Kidney (tissue), 14 donors: ENCODE data around the gene CADPS. TPM values are rescaled to one million over a fixed set of nuclear protein-coding genes. Genes with fewer than 3 reads are reported as not detected.

Experiments used
- DNase-seq, 5 donors: peaks; one replicate each; pipeline ENCODE4 v3.0.0-alpha.2; 2013 to 2020
- FAIRE-seq: peaks from 2 replicates; lab custom pipeline; 2012; peaks lifted over from hg19 to GRCh38; lab: Jason Lieb, UNC
- H3K27ac ChIP-seq, 2 donors: one replicate each; pipeline ENCODE4 v1.7.0; 2013; ENCODE audit warnings: low read depth in 2 of 2, low read length in 2 of 2, inconsistent platforms in 1 of 2
- H3K27me3 ChIP-seq: one replicate; pipeline ENCODE4 v1.7.1; 2013; ENCODE audit warnings: low read length, inconsistent platforms; ENCODE audit not compliant: control insufficient read depth, insufficient read depth
- H3K36me3 ChIP-seq, 3 donors: one replicate each; pipeline versions ENCODE4 v1.7.0 to v1.7.1; 2013; ENCODE audit warnings: low read length in 3 of 3, control low read depth in 1 of 3, inconsistent platforms in 1 of 3; ENCODE audit not compliant: insufficient read depth in 3 of 3, control insufficient read depth in 2 of 3
- H3K4me1 ChIP-seq, 3 donors: one replicate each; pipeline versions ENCODE4 v1.7.0 to v1.7.1; 2013; ENCODE audit warnings: low read length in 3 of 3, inconsistent platforms in 1 of 3, low read depth in 1 of 3; ENCODE audit not compliant: control insufficient read depth in 2 of 3, insufficient read depth in 2 of 3
- H3K4me3 ChIP-seq, 3 donors: one replicate each; pipeline versions ENCODE4 v1.7.0 to v1.8.1; 2013; ENCODE audit warnings: low read length in 3 of 3, control low read depth in 1 of 3, inconsistent platforms in 1 of 3
- H3K9ac ChIP-seq, 3 donors: one replicate each; pipeline versions ENCODE4 v1.7.0 to v1.7.1; 2013; ENCODE audit warnings: low read length in 3 of 3, control low read depth in 1 of 3, inconsistent platforms in 1 of 3
- H3K9me3 ChIP-seq, 3 donors: one replicate each; pipeline versions ENCODE4 v1.7.0 to v1.7.1; 2013; ENCODE audit warnings: low read length in 3 of 3, control low read depth in 1 of 3, inconsistent platforms in 1 of 3; ENCODE audit not compliant: control insufficient read depth in 2 of 3, insufficient read depth in 1 of 3
- CTCF ChIP-seq: IDR thresholded peaks from 3 replicates; pipeline ENCODE4 v1.5.1; 2012; ENCODE audit warnings: mild to moderate bottlenecking, moderate library complexity, borderline replicate concordance; ENCODE audit not compliant: insufficient read depth; ENCODE audit errors: extremely low read depth
- intact Hi-C: fragments of 100-400 bp; cut with DNase I; formaldehyde crosslinking; loops from one replicate; pipeline ENCODE4 v1.11.1; 2022
- polyA plus RNA-seq: library from polyadenylated mRNA; stranded (reverse); fragments of 350-450 nt; fragmentation: Illumina TruSeq; extraction: RNeasy Lipid Tissue Mini Kit (QIAGEN cat#74804); gene quantifications from one replicate; pipeline ENCODE4 v1.2.3, GENCODE V29; 2014; ENCODE audit warnings: low read depth, low replicate concordance; ENCODE audit not compliant: insufficient read depth
- total RNA-seq: library from RNA; stranded (reverse); fragmentation: NEBNext Ultra II Directional; extraction: Animal tissue kit (Norgen Biotek cat#: 25700); gene quantifications from one replicate; pipeline ENCODE4 v1.2.1, GENCODE V29; 2021
- donor health status: control.
- donor health status: control.
- donor health status: control.
- donor health status: control.
- donor health status: control.
- donor health status: DM: yes; HTN: yes; CAD: no.
- donor health status: Normal renal cell carcinoma (clear cell type).

The CADPS gene
- total and polyA plus RNA-seq, 2 donors from 2014 or later, result 0.98 TPM; not detected in 1

GRCh38 chr3:62621925-62622324, 253.3 kb downstream of the CADPS start:
- no peaks in the 10 kb centered on the region for H3K36me3 ChIP-seq
- H3K27ac ChIP-seq, result no peak overlapping the region
- no peaks in the 10 kb centered on the region for H3K27me3 ChIP-seq
- H3K4me3 ChIP-seq, result no peak overlapping the region
- FAIRE-seq, result no peak
- H3K4me1 ChIP-seq, result no peaks in the 10 kb centered on the region
- H3K9me3 ChIP-seq, result no peaks in the 10 kb centered on the region
- intact Hi-C loops, result no loop called here
- H3K9ac ChIP-seq, result no peak overlapping the region
- DNase-seq, result no peak
- TF ChIP-seq CTCF, result no peak

GRCh38 chr3:62621176-62621575, 254.0 kb downstream of the CADPS start:
- Histone ChIP-seq H3K27ac (no peak overlapping the region), H3K4me1 (no peaks in the 10 kb centered on the region), H3K27me3 (no peaks in the 10 kb centered on the region), H3K9ac (no peak overlapping the region), H3K9me3 (no peaks in the 10 kb centered on the region), H3K36me3 (no peaks in the 10 kb centered on the region), H3K4me3 (no peak overlapping the region)
- intact Hi-C loops, result no loop called here
- no peak for FAIRE-seq
- no peak for DNase-seq
- no peak for TF ChIP-seq CTCF

- Histone ChIP-seq H3K4me1 (no peaks in the 10 kb centered on the region), H3K27me3 (no peaks in the 10 kb centered on the region), H3K9me3 (no peaks in the 10 kb centered on the region), H3K9ac (no peak overlapping the region), H3K4me3 (no peak overlapping the region), H3K27ac (no peak overlapping the region), H3K36me3 (no peaks in the 10 kb centered on the region)
- intact Hi-C loops, result no loop called here
- TF ChIP-seq CTCF, result no peak
- no peak for DNase-seq
- FAIRE-seq, result no peak
These were observed 259.9 kb downstream of the CADPS start for GRCh38 chr3:62615258-62615849.

- no peaks in the 10 kb centered on the region for H3K9me3 ChIP-seq
- H3K4me3 ChIP-seq, result no peak overlapping the region
- H3K9ac ChIP-seq, result no peak overlapping the region
- H3K4me1 ChIP-seq, result no peaks in the 10 kb centered on the region
- DNase-seq (no peak), FAIRE-seq (no peak)
- H3K36me3 ChIP-seq, result no peaks in the 10 kb centered on the region
- no peaks in the 10 kb centered on the region for H3K27me3 ChIP-seq
- intact Hi-C loops, result no loop called here
- no peak overlapping the region for H3K27ac ChIP-seq
- no peak for TF ChIP-seq CTCF
These were observed 260.7 kb downstream of the CADPS start for GRCh38 chr3:62614527-62614926.
